Panc1 (cell line): ENCODE data around the gene MDM1.

Source experiments
- POLR2AphosphoS5 ChIP-seq: IDR thresholded peaks from 2 replicates; pipeline ENCODE4 v1.6.1; 2012; ENCODE audit warnings: mild to moderate bottlenecking, low read depth, low read length, moderate library complexity
- SIN3A ChIP-seq: IDR thresholded peaks from 2 replicates; pipeline ENCODE4 v1.6.1; 2012; ENCODE audit warnings: low read depth, mild to moderate bottlenecking, low read length, moderate library complexity, borderline replicate concordance; ENCODE audit not compliant: insufficient read depth
- TF ChIP-seq, protein P1 (sequence below): fragments of 450-650 bp; IDR thresholded peaks from 2 replicates; pipeline ENCODE4 v1.5.1; 2017; ENCODE audit warnings: mild to moderate bottlenecking

GRCh38 chr12:68377881-68378280 is 45.7 kb upstream of the MDM1 start:
- TF ChIP-seq, protein P1, sequence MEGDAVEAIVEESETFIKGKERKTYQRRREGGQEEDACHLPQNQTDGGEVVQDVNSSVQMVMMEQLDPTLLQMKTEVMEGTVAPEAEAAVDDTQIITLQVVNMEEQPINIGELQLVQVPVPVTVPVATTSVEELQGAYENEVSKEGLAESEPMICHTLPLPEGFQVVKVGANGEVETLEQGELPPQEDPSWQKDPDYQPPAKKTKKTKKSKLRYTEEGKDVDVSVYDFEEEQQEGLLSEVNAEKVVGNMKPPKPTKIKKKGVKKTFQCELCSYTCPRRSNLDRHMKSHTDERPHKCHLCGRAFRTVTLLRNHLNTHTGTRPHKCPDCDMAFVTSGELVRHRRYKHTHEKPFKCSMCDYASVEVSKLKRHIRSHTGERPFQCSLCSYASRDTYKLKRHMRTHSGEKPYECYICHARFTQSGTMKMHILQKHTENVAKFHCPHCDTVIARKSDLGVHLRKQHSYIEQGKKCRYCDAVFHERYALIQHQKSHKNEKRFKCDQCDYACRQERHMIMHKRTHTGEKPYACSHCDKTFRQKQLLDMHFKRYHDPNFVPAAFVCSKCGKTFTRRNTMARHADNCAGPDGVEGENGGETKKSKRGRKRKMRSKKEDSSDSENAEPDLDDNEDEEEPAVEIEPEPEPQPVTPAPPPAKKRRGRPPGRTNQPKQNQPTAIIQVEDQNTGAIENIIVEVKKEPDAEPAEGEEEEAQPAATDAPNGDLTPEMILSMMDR, result no peak
- no peak for TF ChIP-seq POLR2AphosphoS5
- TF ChIP-seq SIN3A, result no peak
